HUES64 (cell line): ENCODE measurements around the gene SMU1. TPM values are rescaled to one million over a fixed set of nuclear protein-coding genes. Genes with fewer than 3 reads are reported as not detected.
A peak's percentile ranks its signal among the peaks of the same experiment; 100 is the strongest.

Source experiments
- H3K27ac ChIP-seq: 2 replicates; pipeline ENCODE4 v1.7.0; 2013; ENCODE audit warnings: low read depth, low read length, inconsistent platforms
- H3K27me3 ChIP-seq: 2 replicates; pipeline ENCODE4 v1.6.1; 2013; ENCODE audit warnings: mild to moderate bottlenecking, low read length; ENCODE audit not compliant: insufficient read depth
- H3K36me3 ChIP-seq: 2 replicates; pipeline ENCODE4 v1.6.1; 2013; ENCODE audit warnings: mild to moderate bottlenecking, low read length; ENCODE audit not compliant: insufficient read depth
- H3K4me1 ChIP-seq: 2 replicates; pipeline ENCODE4 v1.6.1; 2013; ENCODE audit warnings: mild to moderate bottlenecking, low read length, moderate library complexity; ENCODE audit not compliant: insufficient read depth
- H3K4me3 ChIP-seq: 2 replicates; pipeline ENCODE4 v1.5.1; 2013; ENCODE audit warnings: mild to moderate bottlenecking, low read length, moderate library complexity
- H3K9ac ChIP-seq: 2 replicates; pipeline ENCODE4 v1.6.1; 2013; ENCODE audit warnings: mild to moderate bottlenecking, low read depth, low read length
- H3K9me3 ChIP-seq: 2 replicates; pipeline ENCODE4 v1.6.1; 2013; ENCODE audit warnings: low read depth, low read length; ENCODE audit not compliant: insufficient read depth
- WGBS: fragments of 150-250, 120-280 bp; methylation state at CpG from one replicate; pipeline ENCODE4 v1.1.7; 2013; ENCODE audit warnings: missing lambda C conversion rate; 5-methylcytosine and 5-hydroxymethylcytosine counted together
- polyA plus RNA-seq, 2 experiments: library from polyadenylated mRNA; stranded (reverse); fragments of 50-300 nt; gene quantifications; one replicate each; pipeline ENCODE4 v1.2.3, GENCODE V29; 2013

SMU1 gene
- polyA plus RNA-seq (2013, experiment 1 of 2) = 16.6 TPM
- polyA plus RNA-seq (2013, experiment 2 of 2) = 16.2 TPM

- WGBS = under 1% methylated on average over 53 of the region's 53 CpGs
- Histone ChIP-seq H3K27me3 (no peaks in the 10 kb centered on the region), H3K36me3 (peaks cover 29% of the 10 kb centered on the region), H3K4me3 (peak within 1 kb of the TSS; percentile 93), H3K4me1 (peaks cover 10% of the 10 kb centered on the region; the same call in 1 of the 2 replicates), H3K27ac (peak within 1 kb of the TSS; percentile 63), H3K9ac (peak within 1 kb of the TSS; percentile 93), H3K9me3 (no peaks in the 10 kb centered on the region)
Observed at GRCh38 chr9:33076046-33077004, at the start of gene SMU1. SMU1 (minus strand) TSS chr9:33076674; CDS start chr9:33076608, 66 bp downstream.

- Histone ChIP-seq H3K4me1 (no peaks in the 10 kb centered on the region), H3K27ac (no peak overlapping the region), H3K4me3 (no peak overlapping the region), H3K36me3 (no peaks in the 10 kb centered on the region; the same call in 1 of the 2 replicates), H3K9ac (no peak overlapping the region), H3K9me3 (no peaks in the 10 kb centered on the region), H3K27me3 (no peaks in the 10 kb centered on the region)
- 91% methylated on average over 3 of the region's 3 CpGs for WGBS
Observed at GRCh38 chr9:33125461-33125860, 49.0 kb upstream of the SMU1 start.

- no peak overlapping the region for H3K4me3 ChIP-seq
- H3K36me3 ChIP-seq = no peaks in the 10 kb centered on the region; the same call in 1 of the 2 replicates
- H3K9ac ChIP-seq = no peak overlapping the region
- no peak overlapping the region for H3K27ac ChIP-seq
- H3K4me1 ChIP-seq = no peaks in the 10 kb centered on the region
- WGBS = 89% methylated on average over 9 of the region's 9 CpGs
- no peaks in the 10 kb centered on the region for H3K9me3 ChIP-seq
- H3K27me3 ChIP-seq = no peaks in the 10 kb centered on the region
Observed at GRCh38 chr9:33124751-33125381, 48.4 kb upstream of the SMU1 start.

GRCh38 chr9:33124046-33124445, 47.6 kb upstream of the SMU1 start:
- H3K27me3 ChIP-seq = no peaks in the 10 kb centered on the region
- WGBS = 93% methylated on average over 5 of the region's 5 CpGs
- H3K4me1 ChIP-seq = no peaks in the 10 kb centered on the region
- no peak overlapping the region for H3K9ac ChIP-seq
- H3K9me3 ChIP-seq = no peaks in the 10 kb centered on the region
- no peak overlapping the region for H3K27ac ChIP-seq
- H3K4me3 ChIP-seq = no peak overlapping the region
- no peaks in the 10 kb centered on the region; the same call in 1 of the 2 replicates for H3K36me3 ChIP-seq

GRCh38 chr9:33123407-33124031, 47.0 kb upstream of the SMU1 start:
- no peak overlapping the region for H3K9ac ChIP-seq
- no peaks in the 10 kb centered on the region for H3K4me1 ChIP-seq
- no peaks in the 10 kb centered on the region for H3K9me3 ChIP-seq
- H3K4me3 ChIP-seq = no peak overlapping the region
- 95% methylated on average over 8 of the region's 8 CpGs for WGBS
- no peak overlapping the region for H3K27ac ChIP-seq
- no peaks in the 10 kb centered on the region; the same call in 1 of the 2 replicates for H3K36me3 ChIP-seq
- no peaks in the 10 kb centered on the region for H3K27me3 ChIP-seq

GRCh38 chr9:33120620-33121019, 44.1 kb upstream of the SMU1 start:
- no peak overlapping the region for H3K27ac ChIP-seq
- H3K4me1 ChIP-seq = no peaks in the 10 kb centered on the region
- H3K4me3 ChIP-seq = no peak overlapping the region
- no peaks in the 10 kb centered on the region for H3K9me3 ChIP-seq
- H3K36me3 ChIP-seq = no peaks in the 10 kb centered on the region; the same call in 1 of the 2 replicates
- no peaks in the 10 kb centered on the region for H3K27me3 ChIP-seq
- H3K9ac ChIP-seq = no peak overlapping the region
- WGBS = 93% methylated on average over 1 of the region's 1 CpG

GRCh38 chr9:33117796-33118195, 41.3 kb upstream of the SMU1 start:
- no peak overlapping the region for H3K27ac ChIP-seq
- 76% methylated on average over 4 of the region's 4 CpGs for WGBS

GRCh38 chr9:33117306-33117705, 40.8 kb upstream of the SMU1 start:
- Histone ChIP-seq H3K4me3 (no peak overlapping the region), H3K27ac (no peak overlapping the region)
- WGBS = 80% methylated on average over 1 of the region's 1 CpG

More at GRCh38 chr9:33117796-33118195, 41.3 kb upstream of the SMU1 start:
- Histone ChIP-seq H3K9ac (no peak overlapping the region), H3K9me3 (no peaks in the 10 kb centered on the region), H3K4me3 (no peak overlapping the region), H3K36me3 (peaks cover 4% of the 10 kb centered on the region; the same call in 1 of the 2 replicates), H3K27me3 (no peaks in the 10 kb centered on the region), H3K4me1 (no peaks in the 10 kb centered on the region)

GRCh38 chr9:33116860-33117259, 40.4 kb upstream of the SMU1 start:
- Histone ChIP-seq H3K4me1 (peaks cover 3% of the 10 kb centered on the region), H3K27ac (no peak overlapping the region)
- WGBS = 81% methylated on average over 2 of the region's 2 CpGs

More at GRCh38 chr9:33117306-33117705, 40.8 kb upstream of the SMU1 start:
- H3K36me3 ChIP-seq = peaks cover 4% of the 10 kb centered on the region; the same call in 1 of the 2 replicates
- H3K4me1 ChIP-seq = no peaks in the 10 kb centered on the region
- H3K27me3 ChIP-seq = no peaks in the 10 kb centered on the region
- H3K9ac ChIP-seq = no peak overlapping the region
- H3K9me3 ChIP-seq = no peaks in the 10 kb centered on the region

GRCh38 chr9:33114746-33115145, 38.3 kb upstream of the SMU1 start:
- peaks cover 4% of the 10 kb centered on the region; the same call in 1 of the 2 replicates for H3K36me3 ChIP-seq
- H3K27me3 ChIP-seq = no peaks in the 10 kb centered on the region
- no peak overlapping the region for H3K4me3 ChIP-seq
- peaks cover 6% of the 10 kb centered on the region for H3K4me1 ChIP-seq
- no peak overlapping the region for H3K27ac ChIP-seq
- H3K9ac ChIP-seq = no peak overlapping the region
- 90% methylated on average over 3 of the region's 3 CpGs for WGBS
- no peaks in the 10 kb centered on the region for H3K9me3 ChIP-seq

More at GRCh38 chr9:33116860-33117259, 40.4 kb upstream of the SMU1 start:
- Histone ChIP-seq H3K27me3 (no peaks in the 10 kb centered on the region), H3K4me3 (no peak overlapping the region), H3K36me3 (peaks cover 4% of the 10 kb centered on the region; the same call in 1 of the 2 replicates), H3K9me3 (no peaks in the 10 kb centered on the region), H3K9ac (no peak overlapping the region)
